GM10266 (cell line): ENCODE results near the gene SPEG.

ENCODE experiments used
- DNase-seq: peaks from one replicate; pipeline ENCODE4 v3.0.0; 2012; ENCODE audit errors: extremely low spot score
- TF ChIP-seq, protein P1 (sequence below): IDR thresholded peaks from 2 replicates; pipeline ENCODE4 v1.5.1; 2012; ENCODE audit warnings: mild to moderate bottlenecking, low read depth; ENCODE audit not compliant: control insufficient read depth, insufficient read depth; ENCODE audit errors: missing control alignments

SPEG gene

DNA sequence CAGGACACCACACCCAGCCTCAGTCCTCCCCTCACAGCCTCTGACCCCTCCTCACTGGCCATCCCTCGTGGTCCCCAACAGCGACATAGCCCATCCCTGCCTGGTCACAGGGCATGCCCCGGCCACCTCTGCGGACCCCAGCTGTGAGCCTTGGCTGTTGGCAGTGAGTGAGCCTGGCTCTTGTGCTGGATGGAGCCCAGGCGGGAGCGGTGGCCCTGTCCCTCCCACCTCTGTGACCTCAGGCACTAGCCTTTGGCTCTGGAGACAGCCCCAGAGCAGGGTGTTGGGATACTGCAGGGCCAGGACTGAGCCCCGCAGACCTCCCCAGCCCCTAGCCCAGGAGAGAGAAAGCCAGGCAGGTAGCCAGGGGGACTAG lies 8.6 kb upstream of the SPEG start:
- DNase-seq: no peak
- TF ChIP-seq, protein P1, sequence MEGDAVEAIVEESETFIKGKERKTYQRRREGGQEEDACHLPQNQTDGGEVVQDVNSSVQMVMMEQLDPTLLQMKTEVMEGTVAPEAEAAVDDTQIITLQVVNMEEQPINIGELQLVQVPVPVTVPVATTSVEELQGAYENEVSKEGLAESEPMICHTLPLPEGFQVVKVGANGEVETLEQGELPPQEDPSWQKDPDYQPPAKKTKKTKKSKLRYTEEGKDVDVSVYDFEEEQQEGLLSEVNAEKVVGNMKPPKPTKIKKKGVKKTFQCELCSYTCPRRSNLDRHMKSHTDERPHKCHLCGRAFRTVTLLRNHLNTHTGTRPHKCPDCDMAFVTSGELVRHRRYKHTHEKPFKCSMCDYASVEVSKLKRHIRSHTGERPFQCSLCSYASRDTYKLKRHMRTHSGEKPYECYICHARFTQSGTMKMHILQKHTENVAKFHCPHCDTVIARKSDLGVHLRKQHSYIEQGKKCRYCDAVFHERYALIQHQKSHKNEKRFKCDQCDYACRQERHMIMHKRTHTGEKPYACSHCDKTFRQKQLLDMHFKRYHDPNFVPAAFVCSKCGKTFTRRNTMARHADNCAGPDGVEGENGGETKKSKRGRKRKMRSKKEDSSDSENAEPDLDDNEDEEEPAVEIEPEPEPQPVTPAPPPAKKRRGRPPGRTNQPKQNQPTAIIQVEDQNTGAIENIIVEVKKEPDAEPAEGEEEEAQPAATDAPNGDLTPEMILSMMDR: no peak

DNA sequence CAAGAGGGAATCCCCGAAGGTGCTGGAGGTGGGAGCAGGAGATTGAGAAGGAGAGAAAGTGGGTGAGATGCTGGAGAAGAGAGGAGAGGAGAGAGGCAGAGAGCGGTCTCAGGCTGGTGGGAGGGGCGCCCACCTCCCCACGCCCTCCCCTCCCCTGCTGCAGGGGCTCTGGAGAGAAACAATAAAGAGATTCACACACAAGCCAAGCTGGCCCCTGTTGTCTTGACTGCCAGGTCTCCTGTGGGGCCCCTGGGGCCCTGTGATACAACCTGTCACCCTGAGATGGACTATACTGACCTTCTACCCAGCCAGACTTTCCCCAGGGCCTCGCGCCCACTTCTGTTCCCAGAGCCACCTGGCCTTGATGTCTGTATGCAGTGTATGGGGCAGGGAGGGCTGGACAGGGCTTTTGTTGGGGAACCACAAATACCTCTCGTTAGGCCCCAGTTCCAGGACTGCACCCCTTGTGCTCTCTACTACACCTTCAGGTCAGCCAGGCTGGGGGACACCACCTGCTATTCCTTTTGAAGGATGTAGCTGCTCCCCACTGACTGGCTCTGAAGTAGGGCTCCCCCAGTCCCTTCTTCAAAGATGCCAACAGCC lies 8.0 kb upstream of the SPEG start:
- TF ChIP-seq, protein P1: no peak
- DNase-seq: no peak

DNA sequence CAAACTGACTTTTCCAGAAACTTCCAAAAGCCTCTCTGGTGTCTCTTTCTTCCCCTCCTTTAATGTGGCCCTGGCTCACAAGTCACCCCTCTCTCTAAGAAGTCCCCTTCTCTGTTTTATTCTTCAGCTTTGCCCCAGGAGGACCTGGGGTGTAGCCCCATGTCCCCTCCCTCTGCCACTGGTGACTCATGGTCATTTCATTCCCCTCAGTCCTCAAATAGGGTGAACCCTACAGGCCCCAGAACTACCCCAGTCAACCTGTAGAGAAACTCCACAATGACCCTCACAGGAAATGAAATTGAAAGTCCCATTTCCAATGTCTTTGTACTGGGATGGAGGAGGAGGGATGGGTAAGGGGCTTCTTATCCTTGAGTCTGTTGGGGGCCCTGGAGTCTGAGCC lies 6.2 kb upstream of the SPEG start:
- TF ChIP-seq, protein P1: no peak
- no peak for DNase-seq

DNA sequence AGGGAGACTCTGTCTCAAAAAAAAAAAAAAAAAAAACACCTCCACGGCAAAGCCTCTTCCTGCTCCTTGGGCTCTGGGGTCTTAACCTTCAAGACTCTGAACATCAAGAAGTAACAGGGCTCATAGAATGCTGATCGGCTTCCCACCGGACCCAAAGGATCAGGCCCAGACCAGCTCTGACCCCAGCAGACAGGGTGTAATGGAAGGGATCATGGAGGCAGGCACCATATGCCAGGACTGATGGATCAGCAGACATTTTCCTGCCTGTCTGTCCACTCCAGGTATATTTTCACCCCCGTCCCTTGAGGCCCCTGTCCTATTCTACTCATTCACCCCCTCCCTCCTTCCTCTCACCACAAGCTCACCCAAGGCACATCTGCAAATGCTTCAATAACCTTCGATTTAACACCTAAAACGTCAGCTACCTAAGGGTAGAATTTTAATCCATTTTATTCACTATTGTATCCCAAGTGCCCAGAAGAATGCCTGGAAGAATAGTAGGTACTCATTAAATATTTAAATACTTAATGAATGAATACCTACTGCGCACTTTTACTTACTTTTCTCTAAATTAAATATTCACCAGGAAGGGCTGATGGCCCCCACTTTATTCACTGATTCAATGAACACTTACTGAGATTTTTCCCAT lies 4.6 kb upstream of the SPEG start:
- DNase-seq: no peak
- TF ChIP-seq, protein P1: no peak

DNA sequence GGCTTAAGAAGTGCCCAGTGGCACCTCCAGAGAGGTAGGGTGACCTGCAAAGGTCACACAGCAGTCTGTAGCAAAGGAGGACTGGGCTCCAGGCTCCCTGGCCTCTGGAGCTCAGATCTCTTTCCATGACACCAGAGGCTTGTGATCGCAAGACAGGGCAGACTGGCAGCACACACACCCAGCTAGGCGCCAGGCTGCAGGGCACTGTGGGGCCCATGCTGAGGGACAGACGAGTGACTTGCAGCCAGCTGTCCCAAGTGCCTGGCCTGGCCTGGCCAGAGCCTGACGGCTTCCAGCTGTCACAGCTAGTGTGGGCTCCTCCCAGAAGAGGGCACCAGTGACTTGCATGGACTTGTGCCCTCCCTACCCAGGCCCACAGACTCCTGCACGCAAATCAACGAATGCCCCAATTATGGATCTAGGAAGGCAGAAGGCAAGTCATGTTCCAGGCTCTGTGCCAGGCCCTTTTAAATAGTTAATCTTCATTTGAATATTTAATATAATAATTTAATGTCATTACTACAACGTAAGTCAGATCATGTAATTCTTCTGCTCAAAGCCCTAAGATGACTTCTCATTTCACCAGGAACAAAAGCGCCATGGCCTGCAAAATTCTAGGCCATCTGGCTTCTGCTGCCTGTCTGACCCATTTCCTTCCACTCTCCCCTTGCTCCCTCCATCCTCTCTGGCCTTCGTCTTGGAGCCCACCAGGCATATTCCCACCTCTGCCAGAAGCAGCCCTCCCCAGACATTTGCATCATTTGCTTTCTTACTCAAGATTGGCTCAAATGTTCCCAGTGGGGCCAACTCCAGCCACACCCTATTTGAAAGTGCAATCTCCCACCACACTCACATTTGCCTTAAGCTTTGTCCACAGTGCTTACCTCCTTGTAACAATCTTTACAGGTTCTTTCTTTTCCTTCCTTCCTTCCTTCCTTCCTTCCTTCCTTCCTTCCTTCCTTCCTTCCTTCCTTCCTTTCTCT lies 3.7 kb upstream of the SPEG start:
- no peak for DNase-seq
- TF ChIP-seq, protein P1: peak; percentile 23

DNA sequence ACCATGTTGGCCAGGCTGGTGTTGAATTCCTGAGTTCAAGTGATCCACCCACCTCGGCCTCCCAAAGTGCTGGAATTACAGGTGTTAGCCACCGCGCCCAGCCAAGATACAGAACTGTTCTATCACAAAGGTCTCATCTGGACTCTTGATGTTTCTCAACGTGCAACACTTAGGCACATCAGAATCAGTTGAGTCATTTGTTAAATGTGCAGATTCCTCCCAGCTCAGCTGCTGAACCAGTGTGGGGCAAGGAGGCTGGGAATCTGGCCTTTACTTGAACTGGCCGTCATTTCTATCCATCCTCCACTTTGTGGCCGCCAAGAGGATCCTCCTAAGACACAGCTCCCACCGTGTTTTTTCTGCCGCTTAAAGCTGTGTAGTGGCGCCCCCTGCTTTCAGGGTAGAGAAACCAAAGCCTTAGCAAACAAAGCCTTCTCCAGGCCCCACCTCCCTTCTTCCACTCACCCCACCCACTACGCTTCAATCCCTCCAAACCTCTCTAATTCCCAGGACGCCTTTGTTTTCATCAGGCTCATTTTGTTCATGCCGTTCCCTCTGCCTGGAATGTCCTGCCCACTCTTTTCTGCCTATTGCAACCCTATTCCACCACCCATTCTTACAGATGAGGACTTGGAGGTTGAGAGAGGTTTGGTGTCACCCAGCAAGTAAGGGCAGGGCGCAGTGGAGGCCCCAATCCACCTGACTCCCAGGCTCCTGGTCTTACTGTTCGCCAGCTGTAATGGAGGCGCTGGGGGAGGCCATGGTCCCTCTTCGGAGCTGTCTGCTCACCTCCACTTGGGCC lies 776 bp upstream of the SPEG start:
- DNase-seq: no peak

More for the DNA sequence above, 776 bp upstream of the SPEG start:
- TF ChIP-seq, protein P1: peak; percentile 38
